ENCODE measurements around the gene PTPMT1.

Gene PTPMT1

DNA sequence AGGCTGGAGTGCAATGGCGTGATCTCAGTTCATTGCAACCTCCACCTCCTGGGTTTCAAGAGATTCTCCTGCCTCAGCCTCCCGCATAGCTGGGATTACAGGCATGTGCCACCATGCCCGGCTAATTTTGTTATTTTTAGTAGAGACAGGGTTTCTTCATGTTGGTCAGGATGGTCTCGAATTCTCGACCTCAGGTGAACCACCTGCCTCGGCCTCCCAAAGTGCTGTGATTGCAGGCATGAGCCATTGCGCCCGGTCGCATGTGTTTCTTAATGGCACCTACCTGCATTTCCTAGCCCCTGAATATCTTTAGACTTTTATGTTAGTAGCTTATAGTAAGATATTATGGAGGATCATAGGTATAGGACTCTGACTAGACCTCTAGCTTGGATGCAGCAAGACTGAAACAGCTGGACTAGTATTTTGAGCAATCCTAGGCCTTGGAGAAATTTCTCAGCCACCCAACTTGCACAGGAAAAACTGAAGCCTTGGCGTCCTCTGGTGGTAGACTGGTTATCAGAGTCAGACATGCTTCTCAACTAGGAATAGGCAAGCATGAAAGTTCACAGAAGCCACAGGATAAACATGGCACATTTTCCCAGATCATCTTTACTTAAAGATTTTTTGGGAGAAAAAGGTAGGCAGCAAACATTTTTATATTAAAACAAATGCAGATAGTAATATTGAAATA lies 51.5 kb downstream of the PTPMT1 start:
- no peak for DNase-seq

DNA sequence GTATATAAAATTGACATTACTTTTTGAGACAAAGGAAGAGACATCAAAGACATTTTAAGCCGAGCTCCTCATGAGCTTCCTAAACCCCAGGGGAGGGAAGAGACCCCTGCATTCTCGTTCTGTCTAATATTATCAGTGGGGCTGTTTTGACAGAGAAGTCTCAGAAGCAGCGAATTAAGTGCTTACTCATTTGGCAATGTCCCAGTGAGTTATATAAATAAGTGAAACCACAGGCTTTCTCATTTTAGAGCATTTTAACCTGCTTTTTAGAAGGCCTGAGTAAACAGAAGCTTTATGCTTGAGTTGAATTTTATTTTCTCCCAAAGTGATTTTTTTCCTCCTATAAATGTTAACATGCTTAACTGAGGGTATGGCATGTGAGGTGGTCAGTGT lies 52.0 kb downstream of the PTPMT1 start:
- no peak for DNase-seq

DNA sequence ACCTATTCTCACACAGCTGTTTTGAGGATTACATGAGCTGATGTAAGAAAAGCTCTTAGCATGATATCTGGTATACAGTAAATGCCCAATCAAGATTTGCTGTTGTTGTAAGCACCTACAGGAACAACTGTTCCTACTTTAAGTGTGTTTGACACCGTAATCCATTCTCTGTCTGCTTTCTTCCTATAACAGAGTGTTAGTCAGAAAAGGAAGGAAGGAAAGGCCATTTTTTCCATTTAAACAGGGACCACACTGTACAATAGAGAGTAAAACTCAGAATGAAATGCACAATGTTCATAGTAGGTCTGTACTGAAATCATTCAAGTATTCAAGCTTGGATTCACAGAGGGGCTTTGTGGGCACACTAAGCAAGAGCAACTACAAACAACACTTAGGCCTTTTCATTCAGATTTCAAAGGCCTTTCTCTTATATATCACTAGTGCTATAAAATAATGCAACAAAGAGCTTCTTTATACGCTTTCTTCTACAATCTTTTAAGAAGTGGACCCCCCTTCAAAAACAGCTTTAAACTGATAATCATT lies 55.5 kb downstream of the PTPMT1 start:
- DNase-seq = no peak
